Stimulated activated CD4-positive, alpha-beta T cell treated with anti-CD3 and anti-CD28 coated beads, Interleukin-2, amount 100 ng/mL, for 24 hours (primary cell): ENCODE measurements around the gene OTULIN.

Experiments used
- DNase-seq, 2 donors: peaks; one replicate each; pipeline ENCODE4 v3.0.0-alpha.2; 2020

The OTULIN gene

GRCh38 chr5:14669415-14669814, 4.9 kb downstream of the OTULIN start:
- DNase-seq, result no peak

GRCh38 chr5:14669975-14670374, 5.5 kb downstream of the OTULIN start:
- no peak for DNase-seq

- no peak for DNase-seq
Observed at GRCh38 chr5:14671414-14671813, 6.9 kb downstream of the OTULIN start.

GRCh38 chr5:14672082-14672481, 7.6 kb downstream of the OTULIN start:
- DNase-seq, result no peak

- DNase-seq, result no peak
Observed at GRCh38 chr5:14672484-14673394, 8.2 kb downstream of the OTULIN start.

- DNase-seq, result no peak
Observed at GRCh38 chr5:14673443-14673842, 8.9 kb downstream of the OTULIN start.

- DNase-seq, result peak in 1 of 2 donors; percentile 18
Observed at GRCh38 chr5:14674983-14675854, 10.7 kb downstream of the OTULIN start.

- no peak for DNase-seq
Observed at GRCh38 chr5:14675865-14676300, 11.4 kb downstream of the OTULIN start.

GRCh38 chr5:14676320-14676719, 11.8 kb downstream of the OTULIN start:
- DNase-seq, result peak in 1 of 2 donors; percentile 18

- DNase-seq, result no peak
Observed at GRCh38 chr5:14678773-14679334, 14.3 kb downstream of the OTULIN start.

- no peak for DNase-seq
Observed at GRCh38 chr5:14679595-14679994, 15.1 kb downstream of the OTULIN start.

- DNase-seq, result no peak
Observed at GRCh38 chr5:14681236-14681752, 16.8 kb downstream of the OTULIN start.

GRCh38 chr5:14683906-14684455, 19.5 kb downstream of the OTULIN start:
- no peak for DNase-seq

- no peak for DNase-seq
Observed at GRCh38 chr5:14684757-14685156, 20.2 kb downstream of the OTULIN start.

- DNase-seq, result peak; percentile 42 to 66
Observed at GRCh38 chr5:14685757-14686156, 21.2 kb downstream of the OTULIN start.

GRCh38 chr5:14686517-14686916, 22.0 kb downstream of the OTULIN start:
- no peak for DNase-seq

GRCh38 chr5:14687023-14687665, 22.6 kb downstream of the OTULIN start:
- DNase-seq, result no peak

- DNase-seq, result no peak
Observed at GRCh38 chr5:14693070-14693469, 28.6 kb downstream of the OTULIN start.

- no peak for DNase-seq
Observed at GRCh38 chr5:14695152-14695551, 30.6 kb downstream of the OTULIN start.

GRCh38 chr5:14696057-14696456, 31.5 kb downstream of the OTULIN start:
- DNase-seq, result no peak

GRCh38 chr5:14696851-14697250, 32.3 kb downstream of the OTULIN start:
- DNase-seq, result no peak

- no peak for DNase-seq
Observed at GRCh38 chr5:14698495-14698894, 34.0 kb downstream of the OTULIN start.
